Esophagus muscularis mucosa (tissue), 3 donors: ENCODE measurements around the gene CEP85.

ENCODE experiments used
- POLR2A ChIP-seq: fragments of 450-650 bp; IDR thresholded peaks from one replicate; pipeline ENCODE4 v1.6.1; 2017; ENCODE audit warnings: antibody characterized with exemption, moderate library complexity, mild to moderate bottlenecking, low read depth
- TF ChIP-seq, protein P1 (sequence below), 3 experiments: fragments of 200-600 bp in 2 of 3; fragments of 450-650 bp in 1 of 3; sonication (generic) in 2 of 3; IDR thresholded peaks; one replicate each; pipeline ENCODE4 v1.5.1; 2017 to 2019; ENCODE audit warnings: antibody characterized with exemption in 3 of 3, mild to moderate bottlenecking in 2 of 3, moderate library complexity in 1 of 3

DNA sequence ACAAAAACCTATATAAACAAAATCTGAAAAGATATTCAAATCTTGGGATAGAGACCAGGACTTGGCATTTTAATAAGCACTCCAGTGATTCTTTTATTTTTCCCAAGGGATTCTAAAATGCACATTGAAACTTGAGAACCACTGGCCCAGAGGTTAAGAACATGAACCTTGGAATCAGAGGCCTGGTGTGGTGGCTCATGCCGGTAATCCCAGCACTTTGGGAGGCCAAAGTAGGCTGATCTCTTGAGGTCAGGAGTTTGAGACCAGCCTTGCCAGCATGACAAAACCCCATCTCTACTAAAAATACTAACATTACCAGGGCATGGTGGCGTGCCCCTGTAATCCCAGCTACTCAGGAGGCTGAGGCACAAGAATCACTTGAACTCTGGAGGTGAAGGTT, 12.9 kb upstream of the CEP85 start:
- TF ChIP-seq POLR2A = no peak
- TF ChIP-seq, protein P1, sequence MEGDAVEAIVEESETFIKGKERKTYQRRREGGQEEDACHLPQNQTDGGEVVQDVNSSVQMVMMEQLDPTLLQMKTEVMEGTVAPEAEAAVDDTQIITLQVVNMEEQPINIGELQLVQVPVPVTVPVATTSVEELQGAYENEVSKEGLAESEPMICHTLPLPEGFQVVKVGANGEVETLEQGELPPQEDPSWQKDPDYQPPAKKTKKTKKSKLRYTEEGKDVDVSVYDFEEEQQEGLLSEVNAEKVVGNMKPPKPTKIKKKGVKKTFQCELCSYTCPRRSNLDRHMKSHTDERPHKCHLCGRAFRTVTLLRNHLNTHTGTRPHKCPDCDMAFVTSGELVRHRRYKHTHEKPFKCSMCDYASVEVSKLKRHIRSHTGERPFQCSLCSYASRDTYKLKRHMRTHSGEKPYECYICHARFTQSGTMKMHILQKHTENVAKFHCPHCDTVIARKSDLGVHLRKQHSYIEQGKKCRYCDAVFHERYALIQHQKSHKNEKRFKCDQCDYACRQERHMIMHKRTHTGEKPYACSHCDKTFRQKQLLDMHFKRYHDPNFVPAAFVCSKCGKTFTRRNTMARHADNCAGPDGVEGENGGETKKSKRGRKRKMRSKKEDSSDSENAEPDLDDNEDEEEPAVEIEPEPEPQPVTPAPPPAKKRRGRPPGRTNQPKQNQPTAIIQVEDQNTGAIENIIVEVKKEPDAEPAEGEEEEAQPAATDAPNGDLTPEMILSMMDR (IDR thresholded peaks at IDR 0.05) = no peak
